H9 (cell line): ENCODE results near the gene FDX1. TPM values are rescaled to one million over a fixed set of nuclear protein-coding genes. Genes with fewer than 3 reads are reported as not detected.

Experiments used
- DNase-seq: peaks from one replicate; pipeline ENCODE4 v3.0.0-alpha.2; 2017
- H2AFZ ChIP-seq: one replicate; pipeline ENCODE4 v1.6.1; 2013; ENCODE audit warnings: mild to moderate bottlenecking, low read length, control low read depth, moderate library complexity
- H2AK5ac ChIP-seq: 2 replicates; pipeline ENCODE4 v1.6.1; 2013; ENCODE audit warnings: low read length, control low read depth, mixed read lengths; ENCODE audit not compliant: insufficient read length
- H2BK120ac ChIP-seq: one replicate; pipeline ENCODE4 v1.6.1; 2013; ENCODE audit warnings: low read depth, mild to moderate bottlenecking, low read length, control low read depth, inconsistent platforms; ENCODE audit not compliant: poor library complexity, severe bottlenecking
- H2BK12ac ChIP-seq: 2 replicates; pipeline ENCODE4 v1.6.1; 2013; ENCODE audit warnings: low read length, control low read depth, mixed read lengths, low read depth; ENCODE audit not compliant: insufficient read length
- H2BK15ac ChIP-seq: 2 replicates; pipeline ENCODE4 v1.6.1; 2013; ENCODE audit warnings: low read depth, low read length, control low read depth
- H2BK20ac ChIP-seq: one replicate; pipeline ENCODE4 v1.6.1; 2013; ENCODE audit warnings: low read depth, mild to moderate bottlenecking, low read length, control low read depth, inconsistent platforms; ENCODE audit not compliant: poor library complexity, severe bottlenecking
- H2BK5ac ChIP-seq: 2 replicates; pipeline ENCODE4 v1.6.1; 2013; ENCODE audit warnings: low read length, control low read depth, mixed read lengths; ENCODE audit not compliant: insufficient read length
- H3K14ac ChIP-seq: 2 replicates; pipeline ENCODE4 v1.6.1; 2013; ENCODE audit warnings: low read length, control low read depth; ENCODE audit not compliant: insufficient read depth
- H3K18ac ChIP-seq: 2 replicates; pipeline ENCODE4 v1.6.1; 2013; ENCODE audit warnings: low read depth, mild to moderate bottlenecking, mixed read lengths, low read length, control low read depth; ENCODE audit not compliant: insufficient read length
- H3K23ac ChIP-seq: 2 replicates; pipeline ENCODE4 v1.6.1; 2013; ENCODE audit warnings: low read length, control low read depth, mixed read lengths, low read depth; ENCODE audit not compliant: insufficient read length
- H3K23me2 ChIP-seq: 2 replicates; pipeline ENCODE4 v1.6.1; 2013; ENCODE audit warnings: low read depth, mild to moderate bottlenecking, mixed read lengths, low read length, control low read depth; ENCODE audit not compliant: insufficient read length, poor library complexity, severe bottlenecking
- H3K27ac ChIP-seq: 2 replicates; pipeline ENCODE4 v1.5.1; 2013; ENCODE audit warnings: low read length, control low read depth, mixed read lengths, low read depth; ENCODE audit not compliant: insufficient read length
- H3K27me3 ChIP-seq: 2 replicates; pipeline ENCODE4 v1.6.1; 2013; ENCODE audit warnings: low read length, control low read depth, inconsistent platforms; ENCODE audit not compliant: insufficient read depth
- H3K4ac ChIP-seq: 2 replicates; pipeline ENCODE4 v1.6.1; 2013; ENCODE audit warnings: low read depth, mild to moderate bottlenecking, control low read depth, inconsistent platforms, low read length, moderate library complexity
- H3K4me1 ChIP-seq: 2 replicates; pipeline ENCODE4 v1.6.1; 2013; ENCODE audit warnings: low read length, control low read depth, inconsistent platforms; ENCODE audit not compliant: insufficient read depth
- H3K4me2 ChIP-seq: 2 replicates; pipeline ENCODE4 v1.6.1; 2013; ENCODE audit warnings: low read length, control low read depth, mixed read lengths; ENCODE audit not compliant: insufficient read length, insufficient read depth
- H3K56ac ChIP-seq: 2 replicates; pipeline ENCODE4 v1.6.1; 2013; ENCODE audit warnings: low read depth, mild to moderate bottlenecking, mixed read lengths, low read length, control low read depth; ENCODE audit not compliant: insufficient read length
- H3K79me1 ChIP-seq: 2 replicates; pipeline ENCODE4 v1.6.1; 2013; ENCODE audit warnings: low read depth, mild to moderate bottlenecking, moderate library complexity, low read length, control low read depth, inconsistent platforms; ENCODE audit not compliant: insufficient read depth, poor library complexity, severe bottlenecking
- H3K79me2 ChIP-seq: 2 replicates; pipeline ENCODE4 v1.6.1; 2013; ENCODE audit warnings: low read length, control low read depth, inconsistent platforms; ENCODE audit not compliant: insufficient read depth
- H3K9ac ChIP-seq: 2 replicates; pipeline ENCODE4 v1.6.1; 2013; ENCODE audit warnings: low read length, control low read depth, mixed read lengths; ENCODE audit not compliant: insufficient read length; ENCODE audit errors: extremely low read depth
- H3K9me3 ChIP-seq: one replicate; pipeline ENCODE4 v1.6.1; 2013; ENCODE audit warnings: low read depth, low read length, inconsistent platforms; ENCODE audit not compliant: control insufficient read depth
- H3T11ph ChIP-seq: one replicate; pipeline ENCODE4 v1.6.1; 2013; ENCODE audit warnings: mild to moderate bottlenecking, low read length, control low read depth, inconsistent platforms
- H4K20me1 ChIP-seq: one replicate; pipeline ENCODE4 v1.6.1; 2013; ENCODE audit not compliant: control insufficient read depth, insufficient read length, insufficient read depth
- H4K5ac ChIP-seq: 2 replicates; pipeline ENCODE4 v1.6.1; 2013; ENCODE audit warnings: low read depth, mild to moderate bottlenecking, mixed read lengths, low read length, control low read depth; ENCODE audit not compliant: insufficient read length
- H4K8ac ChIP-seq: replicated peaks from 2 replicates; pipeline ENCODE4 v1.6.1; 2013; ENCODE audit warnings: low read length, control low read depth, mixed read lengths, low read depth; ENCODE audit not compliant: insufficient read length
- H4K91ac ChIP-seq: 2 replicates; pipeline ENCODE4 v1.6.1; 2013; ENCODE audit warnings: low read depth, mild to moderate bottlenecking, moderate library complexity, mixed read lengths, low read length, control low read depth; ENCODE audit not compliant: insufficient read length
- H3K27ac Mint-ChIP-seq, 3 experiments: 2 replicates in 2 of 3; 3 replicates in 1 of 3; pipeline ENCODE4 v1.8.0; 2020 to 2021; ENCODE audit warnings: mixed read lengths in 3 of 3, mild to moderate bottlenecking in 1 of 3, moderate library complexity in 1 of 3
- H3K27me3 Mint-ChIP-seq: 2 replicates; pipeline ENCODE4 v1.8.0; 2021; ENCODE audit warnings: low read depth, mild to moderate bottlenecking, moderate library complexity, mixed read lengths
- H3K36me3 Mint-ChIP-seq, 3 experiments: 2 replicates in 2 of 3; 3 replicates in 1 of 3; pipeline ENCODE4 v1.8.0; 2020 to 2021; ENCODE audit warnings: low read depth in 3 of 3, mixed read lengths in 3 of 3; ENCODE audit not compliant: insufficient read depth in 1 of 3
- H3K4me1 Mint-ChIP-seq, 2 experiments: 2 replicates each; pipeline ENCODE4 v1.8.0; 2020; ENCODE audit warnings: mixed read lengths in 2 of 2
- H3K4me3 Mint-ChIP-seq, 2 experiments: 2 replicates in 1 of 2; 3 replicates in 1 of 2; pipeline ENCODE4 v1.8.0; 2020 to 2021; ENCODE audit warnings: mild to moderate bottlenecking in 2 of 2, mixed read lengths in 2 of 2, moderate library complexity in 1 of 2
- H3K9me3 Mint-ChIP-seq, 2 experiments: 2 replicates in 1 of 2; 3 replicates in 1 of 2; pipeline ENCODE4 v1.8.0; 2020; ENCODE audit warnings: mild to moderate bottlenecking in 2 of 2, mixed read lengths in 2 of 2, moderate library complexity in 1 of 2
- WGBS: extraction: QIAGEN DNeasy Blood & Tissue Kit; methylation state at CpG from one replicate; pipeline ENCODE4 v1.1.7; 2013; ENCODE audit warnings: missing lambda C conversion rate, low lambda C conversion rate, mixed read lengths; ENCODE audit not compliant: insufficient read length; ENCODE audit errors: extremely low coverage; 5-methylcytosine and 5-hydroxymethylcytosine counted together
- total RNA-seq: library from RNA; stranded (reverse); gene quantifications from 2 replicates; pipeline ENCODE4 v1.2.1, GENCODE V29; 2021
- TF ChIP-seq, protein P1 (sequence below): fragments of 200-600 bp; sonication (generic); conservative IDR thresholded peaks from 3 replicates; pipeline ENCODE4 v1.8.0; 2021; ENCODE audit warnings: antibody characterized with exemption, mild to moderate bottlenecking

Gene FDX1
- total RNA-seq, 1 experiment from 2014 or later = 10.1 TPM

DNA sequence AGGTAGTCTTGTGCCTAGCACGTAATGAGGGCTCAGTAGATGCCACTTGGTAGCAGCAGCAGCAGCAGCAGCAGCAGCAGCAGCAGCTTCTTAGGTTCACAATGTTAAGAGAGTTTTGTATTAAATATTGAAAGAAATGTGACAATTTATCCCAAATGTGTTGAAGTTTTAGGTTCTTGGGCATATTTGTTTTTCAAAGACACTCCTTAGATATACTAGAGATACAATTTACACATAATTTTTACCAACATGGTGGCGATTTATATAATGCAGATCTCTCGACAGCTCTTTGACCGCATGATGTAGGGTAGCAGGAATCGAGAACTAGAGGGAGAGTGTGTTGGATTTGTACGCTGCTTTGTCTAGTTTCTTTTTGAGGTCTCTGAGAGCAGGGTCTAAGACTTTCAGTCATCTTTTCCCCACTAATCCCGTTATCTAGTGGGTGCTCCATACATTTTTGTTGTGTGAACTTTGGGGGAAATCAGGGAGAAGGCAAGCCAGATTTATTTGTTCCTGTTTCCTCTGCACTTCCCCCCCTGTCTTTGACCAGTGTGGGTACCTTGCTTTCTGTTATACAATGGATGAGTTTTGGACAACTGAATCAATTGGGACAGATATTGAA, 1.4 kb downstream of the FDX1 start:
- no peaks in the 10 kb centered on the region for H3K9me3 ChIP-seq
- WGBS = no CpG with 5 or more reads among the region's 7 CpGs

More for the DNA sequence above, 1.4 kb downstream of the FDX1 start:
- peak overlapping the region; percentile 80 for H3K4me2 ChIP-seq
- no peak overlapping the region for H3K18ac ChIP-seq
- H3K23ac ChIP-seq = no peak overlapping the region
- H4K8ac ChIP-seq = no peak overlapping the region
- no peaks in the 10 kb centered on the region; a peak in 1 of 7 replicates for H3K36me3 Mint-ChIP-seq
- no peak overlapping the region for H4K91ac ChIP-seq
- no peak for DNase-seq
- peak overlapping the region in 1 of 3 experiments; percentile 97; a peak in 2 of 7 replicates for H3K27ac Mint-ChIP-seq
- H2BK5ac ChIP-seq = no peak overlapping the region
- H3K27ac ChIP-seq = no peak overlapping the region
- no peak overlapping the region for H3K9ac ChIP-seq
- no peak overlapping the region for H2AK5ac ChIP-seq
- peaks cover 33 to 35% of the 10 kb centered on the region in 2 experiments for H3K4me1 Mint-ChIP-seq
- H4K20me1 ChIP-seq = no peaks in the 10 kb centered on the region
- peaks cover 6% of the 10 kb centered on the region for H3K23me2 ChIP-seq
- TF ChIP-seq, protein P1, sequence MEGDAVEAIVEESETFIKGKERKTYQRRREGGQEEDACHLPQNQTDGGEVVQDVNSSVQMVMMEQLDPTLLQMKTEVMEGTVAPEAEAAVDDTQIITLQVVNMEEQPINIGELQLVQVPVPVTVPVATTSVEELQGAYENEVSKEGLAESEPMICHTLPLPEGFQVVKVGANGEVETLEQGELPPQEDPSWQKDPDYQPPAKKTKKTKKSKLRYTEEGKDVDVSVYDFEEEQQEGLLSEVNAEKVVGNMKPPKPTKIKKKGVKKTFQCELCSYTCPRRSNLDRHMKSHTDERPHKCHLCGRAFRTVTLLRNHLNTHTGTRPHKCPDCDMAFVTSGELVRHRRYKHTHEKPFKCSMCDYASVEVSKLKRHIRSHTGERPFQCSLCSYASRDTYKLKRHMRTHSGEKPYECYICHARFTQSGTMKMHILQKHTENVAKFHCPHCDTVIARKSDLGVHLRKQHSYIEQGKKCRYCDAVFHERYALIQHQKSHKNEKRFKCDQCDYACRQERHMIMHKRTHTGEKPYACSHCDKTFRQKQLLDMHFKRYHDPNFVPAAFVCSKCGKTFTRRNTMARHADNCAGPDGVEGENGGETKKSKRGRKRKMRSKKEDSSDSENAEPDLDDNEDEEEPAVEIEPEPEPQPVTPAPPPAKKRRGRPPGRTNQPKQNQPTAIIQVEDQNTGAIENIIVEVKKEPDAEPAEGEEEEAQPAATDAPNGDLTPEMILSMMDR = no peak
- H3T11ph ChIP-seq = no peak overlapping the region
- no peak overlapping the region for H3K56ac ChIP-seq
- peaks cover 0 to 3% of the 10 kb centered on the region in 2 experiments; a peak in 1 of 5 replicates for H3K9me3 Mint-ChIP-seq
- no peak overlapping the region for H3K14ac ChIP-seq
- no peak overlapping the region for H3K4ac ChIP-seq
- H2AFZ ChIP-seq = no peak overlapping the region
- H3K4me1 ChIP-seq = peaks cover 2% of the 10 kb centered on the region; the same call in 1 of the 2 replicates
- H2BK12ac ChIP-seq = no peak overlapping the region
- no peak overlapping the region for H2BK15ac ChIP-seq
- H3K79me2 ChIP-seq = no peaks in the 10 kb centered on the region; the same call in 1 of the 2 replicates
- H3K4me3 Mint-ChIP-seq = peak overlapping the region; percentile 94 to 98
- peaks cover 8% of the 10 kb centered on the region for H3K27me3 Mint-ChIP-seq
- no peak overlapping the region for H2BK20ac ChIP-seq
- H3K27me3 ChIP-seq = no peaks in the 10 kb centered on the region
- no peak overlapping the region for H2BK120ac ChIP-seq
- H3K79me1 ChIP-seq = peaks cover 5% of the 10 kb centered on the region
- H4K5ac ChIP-seq = no peak overlapping the region
